HG03432 (cell line): Measurements from ENCODE around the gene CCL18.
"Not testable (repeated sequence)": the region's sequence is repeated elsewhere in the genome, so short reads cannot be mapped to it uniquely, and the experiment has no call there.

Experiments used
- ATAC-seq: cut with Tn5 transposase; IDR thresholded peaks from one replicate; pipeline ENCODE4 v1.9.1; 2021; ENCODE audit warnings: mild to moderate bottlenecking, moderate library complexity; ENCODE audit not compliant: unreplicated experiment

CCL18 gene

DNA sequence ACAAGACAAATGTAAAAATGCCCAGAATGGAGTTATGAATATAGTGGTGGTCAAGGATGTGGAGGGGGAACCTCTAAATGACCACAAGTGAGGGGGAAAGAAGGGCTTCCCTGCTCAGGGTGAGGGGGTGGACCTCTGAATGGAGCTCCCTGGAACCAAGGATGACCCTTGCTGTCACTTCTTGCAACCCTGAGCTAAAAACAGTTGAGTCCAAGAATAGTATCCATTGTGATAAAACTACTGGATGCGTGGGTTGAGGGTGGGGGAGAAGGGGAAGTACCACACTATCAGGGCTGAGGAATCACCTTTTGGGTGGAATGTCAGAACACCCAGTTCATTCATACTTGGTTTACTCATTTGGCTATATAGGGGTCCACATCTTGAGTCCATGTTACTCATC, 34.9 kb downstream of the CCL18 start:
- not testable (repeated sequence) for ATAC-seq

- peak; percentile 75 for ATAC-seq
Observed at GRCh38 chr17:36103401-36103975, 39.4 kb downstream of the CCL18 start, which contains the start of gene CCL4. Gene CCL4, plus strand, starts transcription at chr17:36103827. Its CDS starts 79 bp downstream, at chr17:36103906.

GRCh38 chr17:36104246-36104645, 40.2 kb downstream of the CCL18 start:
- ATAC-seq: not testable (repeated sequence)

- ATAC-seq: no peak
Observed at GRCh38 chr17:36104701-36105181, 40.7 kb downstream of the CCL18 start.

DNA sequence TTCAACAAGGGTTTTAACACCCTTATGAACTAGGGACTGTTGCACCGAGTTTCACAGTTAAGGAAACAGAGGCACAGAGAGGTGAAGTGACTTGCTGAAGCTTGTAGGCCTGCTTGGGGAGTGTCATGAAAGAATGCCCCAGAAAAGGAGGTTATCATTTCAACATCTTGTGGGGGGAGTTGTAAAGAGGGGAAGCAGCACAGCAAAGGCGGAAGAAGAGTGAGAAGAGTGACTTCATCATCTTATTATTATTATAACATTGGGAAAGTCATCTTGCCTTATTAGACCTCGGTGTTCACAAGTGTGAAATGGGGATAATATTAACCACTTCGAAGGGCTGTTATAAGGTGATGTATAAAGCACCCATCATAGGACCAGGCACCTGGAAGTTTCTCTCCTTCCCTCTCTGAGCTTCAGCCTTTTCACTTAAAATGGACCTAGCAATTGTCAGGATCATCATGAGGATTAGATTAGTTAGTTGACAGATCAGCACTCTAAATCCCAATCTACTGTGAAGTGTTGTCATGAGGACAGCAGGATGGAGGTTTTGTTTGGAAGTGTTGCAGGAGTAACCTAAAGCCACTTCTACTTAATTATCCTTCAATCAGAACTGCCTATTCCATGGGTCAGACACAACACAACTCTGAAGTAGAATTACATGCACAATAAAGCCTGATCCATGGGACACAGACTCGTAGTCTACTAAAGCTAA, 41.9 kb downstream of the CCL18 start:
- ATAC-seq: no peak

DNA sequence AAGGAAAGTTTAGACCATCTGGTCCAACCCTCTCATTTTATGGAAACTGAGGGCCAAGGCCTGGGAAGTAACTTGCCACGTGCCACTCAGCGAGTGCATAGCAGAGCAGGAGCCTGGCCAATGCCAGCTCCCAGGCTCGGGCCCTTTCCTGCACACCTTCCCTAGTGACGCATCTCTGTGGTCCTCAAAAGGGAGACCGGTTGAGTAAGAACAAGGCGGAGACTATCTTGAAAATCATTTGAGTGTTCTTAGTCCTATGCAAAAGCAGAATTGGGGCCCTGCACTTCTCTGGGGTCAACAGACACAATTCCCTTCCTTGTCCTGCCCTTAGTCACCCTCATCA, 42.4 kb downstream of the CCL18 start:
- no peak for ATAC-seq

GRCh38 chr17:36107660-36108059, 43.6 kb downstream of the CCL18 start:
- ATAC-seq: no peak

DNA sequence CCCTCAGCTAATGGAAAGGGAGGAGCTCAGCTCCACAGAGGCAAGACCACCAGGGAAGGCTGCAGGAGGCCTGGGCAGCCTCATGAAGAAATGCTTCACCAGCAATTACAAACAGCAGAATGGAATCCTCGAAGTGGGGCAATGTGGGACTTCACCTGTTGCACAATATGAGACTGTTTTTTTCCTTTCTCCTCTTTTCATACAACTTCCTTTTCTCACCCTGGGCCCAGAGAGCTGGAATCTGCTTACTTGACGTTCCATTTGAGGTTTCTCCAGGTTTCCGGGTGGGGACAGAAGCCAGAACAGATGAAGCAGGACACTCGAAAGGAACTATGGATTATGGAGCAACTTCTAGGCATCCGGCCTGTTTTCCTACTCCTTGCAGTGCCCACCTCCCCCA, 44.2 kb downstream of the CCL18 start:
- not testable (repeated sequence) for ATAC-seq

GRCh38 chr17:36111068-36111490, 47.0 kb downstream of the CCL18 start:
- no peak for ATAC-seq

GRCh38 chr17:36112572-36112971, 48.5 kb downstream of the CCL18 start:
- no peak for ATAC-seq

- ATAC-seq: not testable (repeated sequence)
Observed at GRCh38 chr17:36113131-36113530, 49.1 kb downstream of the CCL18 start.

GRCh38 chr17:36114971-36115648, 51.0 kb downstream of the CCL18 start:
- ATAC-seq: not testable (repeated sequence)

GRCh38 chr17:36115649-36115977, 51.5 kb downstream of the CCL18 start:
- ATAC-seq: not testable (repeated sequence)

DNA sequence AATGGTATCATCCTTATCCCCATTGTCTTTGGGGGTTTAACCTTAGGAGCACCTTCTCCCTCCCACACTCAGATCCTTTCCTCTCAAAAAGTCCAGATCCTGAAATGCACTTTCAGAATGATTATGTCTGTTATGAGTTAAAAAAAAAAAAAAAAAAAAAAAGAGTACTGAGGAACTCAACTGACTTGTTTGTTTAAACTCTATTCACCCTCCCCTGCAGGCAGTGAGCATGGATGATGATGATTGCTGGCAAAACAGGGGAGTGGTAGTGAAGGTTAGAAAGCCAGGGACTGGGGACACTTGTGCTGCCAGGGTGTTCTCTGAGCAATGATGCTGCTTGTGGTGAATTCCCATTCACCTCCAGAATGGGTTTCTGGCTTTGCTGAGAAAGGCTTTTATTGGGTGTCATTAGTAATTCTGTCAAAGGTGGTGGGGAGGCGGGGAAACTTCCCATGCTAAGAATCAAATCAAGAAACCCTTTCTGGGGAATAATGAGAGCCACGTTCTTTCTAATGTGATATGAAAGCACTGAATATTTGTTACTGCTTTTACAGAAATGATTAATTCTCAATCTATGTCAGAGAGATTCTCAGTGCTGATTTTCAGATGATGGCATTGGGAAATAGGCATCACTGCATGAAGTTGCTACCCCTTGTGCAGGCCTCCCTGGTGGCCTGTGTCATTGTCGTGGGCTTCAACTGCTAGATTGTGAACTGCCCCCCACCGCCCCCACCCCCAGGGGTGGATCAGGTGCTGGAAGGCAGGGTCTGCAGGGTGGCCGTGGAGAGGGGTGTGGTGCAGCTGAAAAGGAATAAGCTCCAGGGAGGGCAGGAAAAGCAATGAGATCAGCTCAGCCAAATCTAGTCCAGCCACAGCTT, 53.7 kb downstream of the CCL18 start:
- ATAC-seq: peak; percentile 57

- peak; percentile 8 for ATAC-seq
Observed at GRCh38 chr17:36118477-36119353, 54.6 kb downstream of the CCL18 start.

DNA sequence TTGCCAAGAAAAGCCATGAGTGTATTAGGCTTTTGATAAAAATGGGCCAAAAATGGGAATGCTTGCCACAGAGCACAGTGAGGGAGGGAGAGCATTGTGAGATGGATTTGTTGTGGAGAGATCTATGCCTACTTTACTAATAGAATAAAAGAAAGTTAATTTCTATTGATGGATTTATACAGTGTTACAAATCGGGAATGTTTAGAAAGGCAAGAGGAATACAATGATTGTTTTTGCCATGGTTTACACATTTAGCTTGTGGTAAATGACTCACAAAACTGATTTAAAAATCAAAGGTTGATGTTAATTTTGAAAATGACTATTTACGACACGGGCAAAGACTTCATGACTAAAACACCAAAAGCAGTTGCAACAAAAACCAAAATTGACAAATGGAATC, 56.1 kb downstream of the CCL18 start:
- ATAC-seq: no peak

DNA sequence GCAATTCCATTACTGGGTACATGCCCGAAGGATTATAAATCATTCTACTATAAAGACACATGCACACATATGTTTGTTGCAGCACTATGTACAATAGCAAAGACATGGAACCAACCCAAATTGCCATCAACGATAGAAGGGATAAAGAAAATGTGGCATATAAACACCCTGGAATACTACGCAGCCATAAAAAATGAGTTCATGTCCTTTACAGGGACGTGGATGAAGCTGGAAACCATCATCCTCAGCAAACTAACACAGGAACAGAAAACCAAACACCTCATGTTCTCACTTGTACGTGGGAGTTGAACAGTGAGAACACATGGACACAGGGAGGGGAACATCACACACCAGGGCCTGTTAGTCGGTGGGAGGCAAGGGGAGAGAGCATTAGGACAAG, 57.0 kb downstream of the CCL18 start:
- not testable (repeated sequence) for ATAC-seq
